Epithelial cell of esophagus (primary cell): Measurements from ENCODE around the gene TNS3.

ENCODE experiments used
- DNase-seq: peaks from one replicate; pipeline ENCODE4 v3.0.0; 2010; ENCODE audit warnings: low read depth
- H3K4me3 ChIP-seq: 2 replicates; pipeline ENCODE4 v1.5.1; 2011; ENCODE audit warnings: mild to moderate bottlenecking, low read length, control low read depth
- TF ChIP-seq, protein P1 (sequence below): IDR thresholded peaks from 2 replicates; pipeline ENCODE4 v1.5.1; 2011; ENCODE audit warnings: low read depth, mild to moderate bottlenecking, low read length, control low read depth, inconsistent platforms; ENCODE audit not compliant: insufficient read depth; ENCODE audit errors: missing control alignments

TNS3 gene

DNA sequence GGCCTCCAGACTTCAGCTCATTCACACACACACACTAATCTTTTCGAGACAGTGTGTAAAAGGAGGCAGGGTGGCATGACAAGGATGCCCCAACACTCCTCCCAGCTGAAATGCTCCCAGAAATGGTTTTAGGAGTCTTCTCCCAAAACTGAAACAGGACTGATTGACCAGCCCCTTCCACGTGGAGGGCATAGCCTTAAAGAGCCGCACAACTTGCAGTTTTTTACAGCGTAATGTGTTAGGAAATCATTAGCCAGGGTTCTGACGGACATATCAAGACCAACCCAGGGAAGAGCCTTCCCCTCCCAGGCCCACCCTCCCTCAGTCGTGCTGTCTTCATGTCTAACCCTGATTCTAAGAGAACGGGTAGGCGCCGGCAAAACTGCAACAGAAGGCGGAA is 224.6 kb downstream of the TNS3 start:
- TF ChIP-seq, protein P1, sequence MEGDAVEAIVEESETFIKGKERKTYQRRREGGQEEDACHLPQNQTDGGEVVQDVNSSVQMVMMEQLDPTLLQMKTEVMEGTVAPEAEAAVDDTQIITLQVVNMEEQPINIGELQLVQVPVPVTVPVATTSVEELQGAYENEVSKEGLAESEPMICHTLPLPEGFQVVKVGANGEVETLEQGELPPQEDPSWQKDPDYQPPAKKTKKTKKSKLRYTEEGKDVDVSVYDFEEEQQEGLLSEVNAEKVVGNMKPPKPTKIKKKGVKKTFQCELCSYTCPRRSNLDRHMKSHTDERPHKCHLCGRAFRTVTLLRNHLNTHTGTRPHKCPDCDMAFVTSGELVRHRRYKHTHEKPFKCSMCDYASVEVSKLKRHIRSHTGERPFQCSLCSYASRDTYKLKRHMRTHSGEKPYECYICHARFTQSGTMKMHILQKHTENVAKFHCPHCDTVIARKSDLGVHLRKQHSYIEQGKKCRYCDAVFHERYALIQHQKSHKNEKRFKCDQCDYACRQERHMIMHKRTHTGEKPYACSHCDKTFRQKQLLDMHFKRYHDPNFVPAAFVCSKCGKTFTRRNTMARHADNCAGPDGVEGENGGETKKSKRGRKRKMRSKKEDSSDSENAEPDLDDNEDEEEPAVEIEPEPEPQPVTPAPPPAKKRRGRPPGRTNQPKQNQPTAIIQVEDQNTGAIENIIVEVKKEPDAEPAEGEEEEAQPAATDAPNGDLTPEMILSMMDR = no peak
- DNase-seq = no peak
- H3K4me3 ChIP-seq = no peak overlapping the region

DNA sequence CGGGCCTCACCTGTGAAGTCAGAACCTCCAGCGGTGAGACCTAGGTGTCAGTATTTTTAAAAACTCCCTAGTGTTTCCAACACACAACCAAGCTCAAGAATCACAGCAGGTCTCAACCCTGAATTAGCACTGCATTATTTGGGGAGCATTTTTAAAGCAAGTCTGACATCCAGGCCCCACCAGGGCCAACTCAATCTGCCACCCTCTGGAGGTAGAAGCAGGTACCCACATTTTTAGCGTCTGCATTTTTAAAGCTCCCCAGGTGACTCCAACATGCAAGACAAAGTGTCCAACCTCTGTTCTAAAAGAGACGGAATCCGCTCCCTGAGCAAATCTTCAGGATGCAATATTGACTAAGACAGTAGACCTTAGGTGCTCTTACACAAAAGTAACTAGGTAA is 225.7 kb downstream of the TNS3 start:
- no peak for DNase-seq
- TF ChIP-seq, protein P1 = no peak
- no peak overlapping the region for H3K4me3 ChIP-seq

DNA sequence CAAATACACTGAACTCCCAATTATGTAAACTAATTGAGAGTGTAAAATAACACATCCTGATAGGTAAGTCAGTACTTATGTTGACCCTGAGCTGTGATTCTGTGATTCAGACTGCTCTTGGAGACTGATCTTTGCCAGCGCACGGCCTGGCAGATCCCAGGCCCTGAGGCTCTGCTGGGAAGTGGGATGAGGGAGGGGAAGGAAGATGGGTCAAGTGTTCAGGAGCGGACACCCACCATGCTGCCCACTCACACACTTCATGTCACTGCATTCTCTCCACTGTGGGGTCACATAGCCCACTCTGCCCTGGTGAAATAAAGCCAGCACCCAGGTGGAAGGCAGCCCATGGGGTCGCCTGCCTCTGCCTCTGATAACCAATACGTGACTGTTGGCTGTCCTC is 226.2 kb downstream of the TNS3 start:
- DNase-seq = no peak
- H3K4me3 ChIP-seq = no peak overlapping the region
- TF ChIP-seq, protein P1 = no peak

DNA sequence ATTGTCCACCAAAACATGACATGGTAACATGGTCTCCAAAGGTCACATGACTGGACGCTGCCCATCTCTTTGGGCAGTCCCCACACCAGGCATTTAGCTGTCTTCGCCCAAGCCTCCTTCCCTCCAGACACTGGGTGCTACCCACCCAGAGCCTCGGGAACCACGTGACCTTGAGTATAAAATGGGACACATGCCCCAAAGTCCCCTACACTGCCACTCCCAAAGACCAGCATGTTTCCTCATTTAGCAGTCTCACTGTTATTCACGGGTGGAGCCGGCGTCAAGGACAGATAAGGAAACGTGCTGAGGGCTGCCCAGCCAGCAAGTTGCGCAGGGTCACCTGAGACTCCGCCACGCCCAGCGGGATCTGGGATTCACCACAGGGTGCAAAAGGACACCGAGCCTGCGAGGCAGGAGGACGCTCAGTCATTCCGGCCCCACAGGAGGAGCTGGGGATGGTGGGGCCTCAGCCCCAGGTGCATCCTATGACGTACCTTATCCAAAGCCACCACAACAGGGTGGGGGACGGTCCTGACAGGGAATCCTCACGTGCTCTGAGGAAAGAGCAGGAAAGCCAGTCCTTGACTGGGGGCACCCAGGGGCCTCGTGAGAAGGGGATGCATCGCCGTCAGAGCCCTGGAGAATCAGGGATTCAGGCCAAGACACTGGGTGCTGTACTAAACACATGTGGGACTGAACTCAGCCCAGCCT is 226.9 kb downstream of the TNS3 start:
- no peak overlapping the region for H3K4me3 ChIP-seq
- TF ChIP-seq, protein P1 = no peak
- no peak for DNase-seq

DNA sequence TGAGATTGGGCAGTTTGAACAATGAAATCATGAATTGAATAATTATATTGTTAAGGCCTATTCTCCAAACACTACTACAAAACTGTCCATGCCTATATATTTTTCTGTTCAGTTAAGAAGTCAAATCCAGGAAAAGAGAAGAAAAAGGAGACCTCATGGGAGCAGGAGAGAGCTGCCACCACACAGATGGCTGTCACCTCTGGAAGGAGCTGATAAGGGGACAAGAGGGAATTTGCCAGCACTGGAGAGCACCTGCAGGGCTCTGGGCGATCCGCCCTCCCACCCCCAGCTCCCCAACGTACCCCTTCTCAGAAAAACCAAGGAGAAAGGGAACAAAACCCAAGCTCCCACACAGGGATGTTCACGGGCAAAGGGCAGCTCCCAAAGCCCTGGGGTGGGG is 227.8 kb downstream of the TNS3 start:
- no peak overlapping the region for H3K4me3 ChIP-seq
- TF ChIP-seq, protein P1 = no peak
- DNase-seq = no peak

DNA sequence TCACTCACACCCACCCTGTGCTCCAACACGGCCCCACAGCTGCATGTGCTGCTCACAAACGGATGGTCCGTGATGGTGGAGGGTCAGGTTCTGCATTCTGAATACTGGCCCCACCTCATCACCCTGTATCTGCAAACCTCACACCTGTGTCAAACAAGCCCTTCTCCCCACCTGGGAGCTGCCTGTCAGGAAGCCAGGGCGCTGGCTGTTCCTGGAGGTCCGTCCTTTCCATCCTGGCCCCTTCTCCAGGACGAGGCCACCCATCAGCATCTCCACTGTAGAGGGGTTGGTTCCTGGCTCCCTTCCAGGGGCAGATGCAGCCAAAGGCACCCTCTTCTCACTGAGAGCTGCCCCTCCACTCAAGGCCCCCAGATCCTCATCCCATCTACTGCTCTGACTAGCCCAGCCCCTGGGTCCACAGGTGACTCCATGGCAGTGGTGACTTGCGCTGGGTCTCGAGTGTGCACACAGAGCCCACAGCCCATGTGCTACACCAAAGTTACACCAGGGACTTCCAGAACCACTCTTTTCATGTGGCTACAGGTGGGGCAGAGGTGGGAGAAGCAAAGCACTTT is 229.4 kb downstream of the TNS3 start:
- no peak overlapping the region for H3K4me3 ChIP-seq
- TF ChIP-seq, protein P1 = no peak
- DNase-seq = no peak
